ENCODE results near the gene GRB7.
"Not testable (repeated sequence)": the region's sequence is repeated elsewhere in the genome, so short reads cannot be mapped to it uniquely, and the experiment has no call there.

The GRB7 gene

GRCh38 chr17:39736319-39737165 is 1.2 kb upstream of the GRB7 start:
- DNase-seq, result no peak

GRCh38 chr17:39737206-39737759 is 455 bp upstream of the GRB7 start:
- DNase-seq, result no peak

DNA sequence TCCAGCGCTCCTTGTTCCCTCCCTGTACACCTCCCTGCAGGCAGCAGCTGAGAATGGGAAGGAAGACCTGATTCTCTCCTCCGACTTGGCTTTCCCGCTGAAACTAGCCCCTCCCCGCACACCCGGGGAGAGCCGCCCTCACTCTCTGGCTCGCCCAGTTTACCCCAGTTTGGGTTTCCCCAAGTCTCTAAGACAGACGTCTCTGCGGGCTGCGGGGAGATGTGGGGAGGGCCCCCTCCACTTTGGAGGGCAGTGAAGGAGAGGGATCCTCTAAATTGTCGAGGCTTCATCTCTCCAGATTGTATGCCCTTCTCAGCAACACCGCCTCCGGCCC is 797 bp downstream of the GRB7 start:
- peak; percentile 4 for DNase-seq

GRCh38 chr17:39738983-39739884 is 1.5 kb downstream of the GRB7 start:
- DNase-seq, result no peak

GRCh38 chr17:39739885-39740356 is 2.2 kb downstream of the GRB7 start:
- DNase-seq, result no peak

GRCh38 chr17:39740357-39741111 is 2.8 kb downstream of the GRB7 start:
- DNase-seq, result no peak

DNA sequence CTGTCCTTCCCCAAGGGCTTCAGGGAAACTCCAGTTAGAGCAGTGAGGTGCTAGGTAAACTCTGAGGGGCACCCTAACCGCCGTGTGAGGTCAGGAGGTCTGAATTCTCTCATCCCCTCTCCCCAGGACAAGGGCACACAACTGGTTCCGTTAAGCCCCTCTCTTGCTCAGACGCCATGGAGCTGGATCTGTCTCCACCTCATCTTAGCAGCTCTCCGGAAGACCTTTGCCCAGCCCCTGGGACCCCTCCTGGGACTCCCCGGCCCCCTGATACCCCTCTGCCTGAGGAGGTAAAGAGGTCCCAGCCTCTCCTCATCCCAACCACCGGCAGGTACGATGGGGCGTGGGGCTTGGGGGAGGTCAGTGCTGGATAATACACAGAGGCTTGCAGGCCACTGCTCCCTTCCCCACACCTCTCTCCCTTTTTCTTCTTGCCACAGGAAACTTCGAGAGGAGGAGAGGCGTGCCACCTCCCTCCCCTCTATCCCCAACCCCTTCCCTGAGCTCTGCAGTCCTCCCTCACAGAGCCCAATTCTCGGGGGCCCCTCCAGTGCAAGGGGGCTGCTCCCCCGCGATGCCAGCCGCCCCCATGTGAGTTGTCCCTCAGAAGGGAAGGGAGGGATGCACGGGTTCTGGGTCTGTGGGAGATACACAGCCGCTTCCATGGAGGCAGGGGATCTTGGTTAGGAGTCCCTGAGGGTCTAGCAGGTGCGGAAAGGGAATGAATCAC is 4.6 kb downstream of the GRB7 start:
- no peak for DNase-seq

DNA sequence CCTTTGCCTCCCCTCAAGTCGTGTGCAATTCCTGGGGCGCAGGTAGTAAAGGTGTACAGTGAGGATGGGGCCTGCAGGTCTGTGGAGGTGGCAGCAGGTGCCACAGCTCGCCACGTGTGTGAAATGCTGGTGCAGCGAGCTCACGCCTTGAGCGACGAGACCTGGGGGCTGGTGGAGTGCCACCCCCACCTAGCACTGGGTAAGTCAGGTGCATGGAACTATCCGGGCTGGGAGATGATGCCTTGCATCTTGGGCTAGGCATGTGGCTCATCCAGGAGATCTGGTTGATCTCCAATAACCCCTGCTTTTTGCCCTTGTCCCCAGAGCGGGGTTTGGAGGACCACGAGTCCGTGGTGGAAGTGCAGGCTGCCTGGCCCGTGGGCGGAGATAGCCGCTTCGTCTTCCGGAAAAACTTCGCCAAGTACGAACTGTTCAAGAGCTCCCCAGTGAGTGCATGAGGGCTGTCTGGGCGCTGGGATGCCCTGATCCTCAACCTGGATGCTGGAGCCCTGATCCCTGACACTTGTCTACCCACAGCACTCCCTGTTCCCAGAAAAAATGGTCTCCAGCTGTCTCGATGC is 5.2 kb downstream of the GRB7 start:
- DNase-seq, result no peak

DNA sequence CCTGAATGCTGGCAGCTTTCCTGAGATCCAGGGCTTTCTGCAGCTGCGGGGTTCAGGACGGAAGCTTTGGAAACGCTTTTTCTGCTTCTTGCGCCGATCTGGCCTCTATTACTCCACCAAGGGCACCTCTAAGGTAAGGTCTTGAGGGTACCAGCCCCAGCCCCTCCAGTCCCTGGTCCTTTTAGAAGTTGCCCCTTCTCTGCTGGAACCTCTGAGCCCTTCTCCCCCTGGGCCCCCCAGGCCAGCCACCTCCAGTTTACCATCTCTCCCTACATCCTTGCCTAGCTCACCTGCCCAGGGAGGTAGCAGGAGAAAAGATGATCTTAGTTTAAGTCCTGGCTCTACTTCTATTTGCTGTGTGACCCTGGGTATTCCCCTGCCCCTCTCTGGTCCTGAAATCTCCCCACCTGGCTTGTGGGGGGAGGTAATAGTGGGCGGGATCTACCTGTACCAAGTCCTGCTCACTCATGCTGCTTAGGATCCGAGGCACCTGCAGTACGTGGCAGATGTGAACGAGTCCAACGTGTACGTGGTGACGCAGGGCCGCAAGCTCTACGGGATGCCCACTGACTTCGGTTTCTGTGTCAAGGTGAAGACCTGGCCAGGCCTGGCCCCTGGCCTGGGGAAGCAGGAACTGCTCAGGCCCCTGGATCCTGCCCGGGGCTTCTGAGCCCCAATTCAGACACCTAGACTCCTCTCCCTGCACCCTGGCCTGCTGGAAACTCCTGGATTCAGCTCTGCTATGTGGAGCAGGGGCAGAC is 6.5 kb downstream of the GRB7 start:
- no peak for DNase-seq

GRCh38 chr17:39744836-39745215 is 7.1 kb downstream of the GRB7 start:
- no peak for DNase-seq

DNA sequence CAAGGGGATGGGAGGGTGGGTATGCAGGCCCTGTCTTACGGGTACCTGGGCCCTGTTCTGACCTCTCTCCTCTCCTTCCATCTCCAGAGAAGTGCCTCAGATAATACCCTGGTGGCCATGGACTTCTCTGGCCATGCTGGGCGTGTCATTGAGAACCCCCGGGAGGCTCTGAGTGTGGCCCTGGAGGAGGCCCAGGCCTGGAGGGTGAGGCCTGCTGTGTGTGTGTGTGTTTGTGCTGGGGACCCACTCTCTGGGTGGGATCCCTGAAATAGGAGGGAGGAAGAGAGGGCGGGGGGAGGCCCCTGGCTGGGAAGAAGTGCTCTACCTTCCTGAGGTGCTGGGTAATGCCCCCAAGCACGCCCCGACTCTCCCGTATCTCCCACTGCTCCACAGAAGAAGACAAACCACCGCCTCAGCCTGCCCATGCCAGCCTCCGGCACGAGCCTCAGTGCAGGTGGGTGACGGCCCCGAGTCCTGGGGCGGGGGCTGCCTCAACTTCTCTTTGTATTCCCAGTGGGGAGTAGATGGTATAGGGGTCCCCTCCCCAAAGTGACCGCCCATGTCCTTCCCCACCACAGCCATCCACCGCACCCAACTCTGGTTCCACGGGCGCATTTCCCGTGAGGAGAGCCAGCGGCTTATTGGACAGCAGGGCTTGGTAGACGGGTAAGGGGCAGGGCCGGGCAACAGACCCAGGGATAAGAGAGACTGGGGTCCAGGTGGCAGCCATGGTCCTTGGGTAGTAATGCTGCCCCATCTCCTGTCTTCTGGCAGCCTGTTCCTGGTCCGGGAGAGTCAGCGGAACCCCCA is 7.8 kb downstream of the GRB7 start:
- DNase-seq, result no peak

DNA sequence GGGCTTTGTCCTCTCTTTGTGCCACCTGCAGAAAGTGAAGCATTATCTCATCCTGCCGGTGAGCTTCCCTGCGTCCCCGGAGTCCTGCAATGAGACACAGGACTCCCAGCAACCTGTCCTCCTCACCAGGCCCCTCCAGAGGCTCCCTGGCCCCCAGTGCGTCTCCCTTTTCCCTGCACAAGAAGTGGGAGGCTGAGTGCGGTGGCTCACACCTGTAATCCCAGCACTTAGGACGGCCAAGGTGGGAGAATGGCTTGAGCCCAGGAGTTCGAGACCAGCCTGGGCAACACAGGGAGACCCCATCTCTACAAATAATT is 8.4 kb downstream of the GRB7 start:
- DNase-seq, result no peak

- DNase-seq, result no peak
Observed at GRCh38 chr17:39747745-39748144, 10.0 kb downstream of the GRB7 start.

- DNase-seq, result not testable (repeated sequence)
Observed at GRCh38 chr17:39748444-39749034, 10.8 kb downstream of the GRB7 start.

- no peak for DNase-seq
Observed at GRCh38 chr17:39750131-39751015, 12.6 kb downstream of the GRB7 start.

- DNase-seq, result no peak
Observed at GRCh38 chr17:39751016-39751543, 13.3 kb downstream of the GRB7 start.

DNA sequence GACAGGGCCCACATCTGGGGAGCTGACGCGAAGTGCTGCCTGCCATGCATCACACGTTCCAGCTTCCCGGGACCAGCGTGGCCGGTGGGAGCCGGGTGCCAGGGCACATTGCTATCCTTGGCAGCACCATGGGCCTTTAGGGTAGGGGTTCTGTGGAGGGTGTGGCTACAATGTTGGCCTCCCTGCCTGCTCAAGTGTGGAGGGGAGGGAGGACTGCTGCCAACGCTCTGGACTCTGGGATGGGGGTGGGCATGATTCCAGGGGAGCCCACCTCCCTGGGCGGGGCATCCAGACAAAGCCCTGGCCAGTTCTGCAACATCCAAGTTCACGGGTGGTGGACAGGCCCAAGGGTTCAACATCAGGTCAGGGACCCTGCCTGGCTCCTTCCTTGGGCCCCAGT is 13.9 kb downstream of the GRB7 start:
- DNase-seq, result no peak

- DNase-seq, result no peak
Observed at GRCh38 chr17:39752241-39752881, 14.6 kb downstream of the GRB7 start.
